IMR-90 (cell line): Measurements from ENCODE around the gene PSMB1.
"Not testable (repeated sequence)": the region's sequence is repeated elsewhere in the genome, so short reads cannot be mapped to it uniquely, and the experiment has no call there.

Experiments used
- CEBPB ChIP-seq: IDR thresholded peaks from 2 replicates; pipeline ENCODE4 v1.6.1; 2012; ENCODE audit warnings: low read depth, low read length, improper control_type of control experiment
- POLR2A ChIP-seq: IDR thresholded peaks from 2 replicates; pipeline ENCODE4 v1.6.1; 2012; ENCODE audit warnings: mild to moderate bottlenecking, low read depth, low read length
- TF ChIP-seq, protein P1 (sequence below): conservative IDR thresholded peaks from 2 replicates; pipeline ENCODE4 v1.5.1; 2012; ENCODE audit warnings: mild to moderate bottlenecking, low read depth, low read length, improper control_type of control experiment

DNA sequence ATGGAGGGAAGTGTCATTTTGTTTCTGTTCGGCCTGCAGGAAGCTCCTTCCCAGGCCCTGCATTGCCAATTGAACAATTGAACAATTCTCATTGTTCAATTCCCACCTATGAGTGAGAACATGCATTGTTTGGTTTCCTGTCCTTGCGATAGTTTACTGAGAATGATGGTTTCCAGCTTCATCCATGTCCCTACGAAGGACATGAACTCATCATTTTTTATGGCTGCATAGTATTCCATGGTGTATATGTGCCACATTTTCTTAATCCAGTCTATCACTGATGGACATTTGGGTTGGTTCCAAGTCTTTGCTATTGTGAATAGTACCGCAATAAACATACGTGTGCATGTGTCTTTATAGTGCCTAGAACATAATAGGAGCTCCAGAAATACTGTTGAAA, 25.1 kb downstream of the PSMB1 start:
- TF ChIP-seq, protein P1, sequence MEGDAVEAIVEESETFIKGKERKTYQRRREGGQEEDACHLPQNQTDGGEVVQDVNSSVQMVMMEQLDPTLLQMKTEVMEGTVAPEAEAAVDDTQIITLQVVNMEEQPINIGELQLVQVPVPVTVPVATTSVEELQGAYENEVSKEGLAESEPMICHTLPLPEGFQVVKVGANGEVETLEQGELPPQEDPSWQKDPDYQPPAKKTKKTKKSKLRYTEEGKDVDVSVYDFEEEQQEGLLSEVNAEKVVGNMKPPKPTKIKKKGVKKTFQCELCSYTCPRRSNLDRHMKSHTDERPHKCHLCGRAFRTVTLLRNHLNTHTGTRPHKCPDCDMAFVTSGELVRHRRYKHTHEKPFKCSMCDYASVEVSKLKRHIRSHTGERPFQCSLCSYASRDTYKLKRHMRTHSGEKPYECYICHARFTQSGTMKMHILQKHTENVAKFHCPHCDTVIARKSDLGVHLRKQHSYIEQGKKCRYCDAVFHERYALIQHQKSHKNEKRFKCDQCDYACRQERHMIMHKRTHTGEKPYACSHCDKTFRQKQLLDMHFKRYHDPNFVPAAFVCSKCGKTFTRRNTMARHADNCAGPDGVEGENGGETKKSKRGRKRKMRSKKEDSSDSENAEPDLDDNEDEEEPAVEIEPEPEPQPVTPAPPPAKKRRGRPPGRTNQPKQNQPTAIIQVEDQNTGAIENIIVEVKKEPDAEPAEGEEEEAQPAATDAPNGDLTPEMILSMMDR, result not testable (repeated sequence)
- TF ChIP-seq POLR2A, CEBPB: not testable (repeated sequence)
